GM19351 (cell line): Measurements from ENCODE around the gene FURIN.
"Not testable (repeated sequence)": the region's sequence is repeated elsewhere in the genome, so short reads cannot be mapped to it uniquely, and the experiment has no call there.

Experiments
- ATAC-seq: cut with Tn5 transposase; IDR thresholded peaks from one replicate; pipeline ENCODE4 v1.9.1; 2021; ENCODE audit warnings: mild to moderate bottlenecking, moderate library complexity; ENCODE audit not compliant: unreplicated experiment

FURIN gene

DNA sequence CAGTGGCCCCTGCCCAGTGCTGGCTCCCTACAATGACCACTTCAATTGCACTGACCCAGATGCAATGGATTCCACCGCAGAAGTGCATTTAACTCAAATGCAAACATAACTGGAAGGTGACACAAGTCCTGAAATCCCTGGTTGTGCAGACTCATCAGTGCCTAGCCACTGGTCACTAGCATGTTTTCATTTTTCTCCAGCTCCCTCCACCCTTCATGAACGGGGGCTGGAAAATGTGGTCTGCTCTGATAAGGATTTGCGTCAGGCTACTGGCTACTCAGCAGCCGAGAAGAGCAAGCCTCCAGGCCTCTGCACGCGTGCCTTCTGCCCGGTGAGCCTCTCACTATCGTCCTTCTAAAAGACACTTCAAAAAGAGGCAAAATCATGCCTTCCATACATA is 27.4 kb upstream of the FURIN start:
- no peak for ATAC-seq

DNA sequence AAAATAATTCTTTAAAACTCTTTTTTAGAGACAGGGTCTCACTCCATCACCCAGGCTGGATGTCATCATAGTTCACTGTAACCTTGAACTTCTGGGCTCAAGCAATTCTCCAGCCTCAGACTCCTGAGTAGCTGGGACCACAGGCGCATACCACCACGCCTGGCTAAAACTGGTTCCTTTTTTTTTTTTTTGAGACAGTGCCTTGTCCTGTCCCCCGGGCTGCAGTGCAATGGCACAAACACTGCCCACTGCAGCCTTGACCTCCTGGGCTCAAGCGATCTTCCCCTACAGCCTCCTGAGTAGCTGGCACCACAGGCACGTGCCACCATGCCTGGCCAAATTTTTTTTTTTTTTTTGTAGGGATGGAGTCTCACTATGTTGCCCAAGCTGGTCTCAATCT is 23.7 kb upstream of the FURIN start:
- no peak for ATAC-seq

DNA sequence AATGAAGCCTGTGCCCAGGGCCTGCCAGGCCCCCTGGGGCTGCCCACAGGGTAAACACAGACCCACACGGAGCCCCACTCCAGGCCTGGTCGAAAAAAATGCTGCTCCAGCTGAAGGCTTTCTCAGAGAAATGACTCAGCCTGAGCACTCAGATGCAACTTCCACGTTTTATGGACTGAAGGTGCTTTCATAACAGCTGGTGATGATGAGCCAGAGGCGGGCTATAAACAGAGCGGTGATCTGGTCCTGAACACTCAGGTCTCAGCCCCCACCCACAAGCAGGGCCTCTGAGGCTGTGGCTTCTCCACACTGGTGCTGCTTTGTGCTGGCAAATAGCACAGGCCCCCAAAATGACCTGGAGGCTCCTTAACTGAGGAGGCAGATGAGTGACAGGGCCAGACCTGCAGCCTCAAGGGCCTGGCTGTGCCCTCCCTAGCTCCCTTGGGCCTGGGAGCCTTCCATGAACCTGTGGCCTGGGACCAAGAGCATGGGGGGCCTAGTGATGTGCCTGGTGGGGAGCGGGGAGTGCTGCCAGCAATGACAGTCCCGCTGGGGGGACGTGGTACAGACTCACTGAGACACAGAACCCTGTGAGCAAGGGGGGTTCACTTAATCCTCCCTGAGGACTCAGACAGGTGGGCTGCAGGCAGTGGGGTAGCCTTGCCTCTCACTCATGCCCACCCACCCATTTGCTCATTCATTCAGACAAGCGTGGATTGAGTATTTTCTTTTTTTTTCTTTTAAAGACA is 23.0 kb upstream of the FURIN start:
- peak; percentile 94 for ATAC-seq

DNA sequence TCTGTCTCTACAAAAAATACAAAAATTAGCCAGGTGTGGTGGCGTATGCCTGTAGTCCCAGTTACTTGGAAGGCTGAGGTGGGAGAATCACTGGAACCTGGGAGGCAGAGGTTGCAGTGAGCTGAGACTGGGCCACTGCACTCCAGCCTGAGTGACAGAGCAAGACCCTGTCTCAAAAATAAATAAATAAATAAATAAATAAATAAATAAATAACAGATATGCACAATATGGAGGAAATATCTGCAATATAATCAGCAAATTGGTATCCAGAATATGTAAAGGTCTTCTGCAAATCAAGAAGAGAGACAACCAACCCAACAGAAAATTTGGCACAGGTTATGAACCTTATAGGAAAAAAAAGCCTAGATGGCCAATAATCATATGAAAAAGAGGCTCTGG is 19.0 kb upstream of the FURIN start:
- ATAC-seq: not testable (repeated sequence)

DNA sequence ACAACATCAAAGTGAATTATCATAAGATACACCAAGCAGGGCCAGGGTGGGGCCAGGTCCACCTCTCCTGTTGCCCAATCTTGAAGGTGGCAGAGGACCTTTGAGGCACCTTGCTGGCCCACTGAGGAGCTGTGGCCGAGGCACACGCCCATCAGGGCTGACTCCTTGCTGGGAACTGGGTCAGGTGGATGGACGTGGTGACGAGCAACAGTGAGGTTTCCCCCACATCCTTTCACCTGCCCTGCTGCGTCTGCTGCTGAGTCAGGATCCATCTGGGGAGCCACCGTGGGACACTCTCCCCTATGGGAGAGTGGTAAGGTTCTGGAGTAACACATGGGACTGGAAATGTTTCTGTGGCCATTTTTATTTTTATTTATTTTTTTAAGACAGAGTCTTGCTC is 17.3 kb upstream of the FURIN start:
- ATAC-seq: no peak

DNA sequence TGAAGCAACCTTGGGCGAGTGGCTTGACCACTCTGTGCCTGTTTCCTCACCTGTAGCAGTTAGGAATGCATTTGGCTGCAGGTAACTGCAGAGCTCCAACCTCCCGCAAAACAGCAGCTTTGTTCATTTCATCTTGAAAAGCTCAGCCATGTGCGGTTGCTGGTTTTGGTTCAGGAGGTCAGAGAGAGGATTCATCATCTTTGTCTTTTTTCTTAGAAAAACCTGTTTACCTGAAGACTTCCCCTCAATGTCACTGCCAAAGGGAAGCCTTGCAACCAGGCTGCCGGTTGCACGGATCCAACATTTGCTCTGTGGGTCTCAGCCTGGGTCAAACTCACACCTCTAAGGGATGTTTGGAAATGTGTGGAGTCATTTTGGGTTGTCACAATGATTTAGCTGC is 16.4 kb upstream of the FURIN start:
- ATAC-seq: no peak

DNA sequence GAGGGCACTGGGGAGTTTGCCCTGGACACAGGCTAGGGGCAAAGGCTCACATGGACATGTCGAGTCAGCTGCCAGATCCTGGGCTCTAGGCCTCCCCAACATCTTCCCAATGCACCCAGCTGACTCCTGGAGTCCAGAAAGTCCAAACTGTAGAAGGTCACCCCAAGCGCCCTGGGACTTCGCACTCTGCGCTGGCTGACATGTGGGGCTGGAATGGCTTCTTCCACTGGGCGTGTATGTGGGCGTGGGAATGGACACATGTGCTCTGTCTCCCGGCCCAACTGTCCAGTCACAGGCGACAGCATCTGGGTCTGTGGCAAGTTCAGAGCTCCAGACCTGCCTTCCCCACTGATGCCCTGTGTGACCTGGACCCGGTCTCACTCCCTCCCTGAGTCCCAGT is 13.2 kb upstream of the FURIN start:
- ATAC-seq: no peak

DNA sequence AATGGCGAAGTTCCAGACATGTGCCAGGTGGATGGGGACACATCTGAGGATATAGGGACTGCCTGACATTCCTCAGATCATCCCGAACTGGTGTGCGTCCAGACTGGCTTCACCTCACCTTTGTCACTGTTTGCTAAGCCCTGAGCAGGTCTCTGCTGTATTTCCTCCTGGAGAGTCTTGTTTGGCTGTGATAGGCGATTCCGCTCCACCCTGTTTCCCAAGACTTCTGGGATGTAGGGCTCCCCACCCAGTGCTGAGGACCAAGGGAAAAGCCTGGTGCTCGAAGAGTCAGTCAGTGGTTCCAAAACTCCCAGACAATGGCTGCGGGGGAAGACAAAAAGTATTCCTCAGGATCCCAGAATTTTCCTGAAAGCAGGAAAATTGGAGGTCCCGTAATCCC is 11.1 kb upstream of the FURIN start:
- ATAC-seq: no peak

DNA sequence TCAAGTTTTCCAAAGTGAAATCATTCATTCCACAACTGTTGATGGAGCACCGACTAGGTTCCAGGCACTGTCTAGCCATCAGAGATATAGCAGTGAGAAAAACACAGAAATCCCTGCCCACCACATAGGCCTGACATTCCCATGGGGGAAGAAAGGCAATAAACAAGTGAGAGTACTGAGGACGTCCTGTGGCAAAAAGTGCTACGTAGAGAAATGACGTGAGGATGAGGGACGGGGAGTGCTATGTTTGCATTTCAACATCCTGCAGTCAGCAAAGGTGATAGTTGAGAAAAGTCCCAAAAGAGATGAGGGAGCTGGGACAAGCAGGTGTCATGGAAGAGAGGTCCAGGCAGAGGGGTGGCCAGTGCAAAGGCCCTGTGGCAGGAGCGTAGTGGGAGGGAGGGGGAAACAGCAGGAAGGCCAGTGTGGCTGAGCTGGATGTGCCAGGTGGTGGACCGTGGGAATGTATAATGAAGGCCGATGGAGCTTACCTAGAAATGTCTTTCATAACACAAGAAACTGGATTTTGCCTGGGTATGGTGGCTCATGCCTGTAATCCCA is 10.4 kb upstream of the FURIN start:
- ATAC-seq: no peak

DNA sequence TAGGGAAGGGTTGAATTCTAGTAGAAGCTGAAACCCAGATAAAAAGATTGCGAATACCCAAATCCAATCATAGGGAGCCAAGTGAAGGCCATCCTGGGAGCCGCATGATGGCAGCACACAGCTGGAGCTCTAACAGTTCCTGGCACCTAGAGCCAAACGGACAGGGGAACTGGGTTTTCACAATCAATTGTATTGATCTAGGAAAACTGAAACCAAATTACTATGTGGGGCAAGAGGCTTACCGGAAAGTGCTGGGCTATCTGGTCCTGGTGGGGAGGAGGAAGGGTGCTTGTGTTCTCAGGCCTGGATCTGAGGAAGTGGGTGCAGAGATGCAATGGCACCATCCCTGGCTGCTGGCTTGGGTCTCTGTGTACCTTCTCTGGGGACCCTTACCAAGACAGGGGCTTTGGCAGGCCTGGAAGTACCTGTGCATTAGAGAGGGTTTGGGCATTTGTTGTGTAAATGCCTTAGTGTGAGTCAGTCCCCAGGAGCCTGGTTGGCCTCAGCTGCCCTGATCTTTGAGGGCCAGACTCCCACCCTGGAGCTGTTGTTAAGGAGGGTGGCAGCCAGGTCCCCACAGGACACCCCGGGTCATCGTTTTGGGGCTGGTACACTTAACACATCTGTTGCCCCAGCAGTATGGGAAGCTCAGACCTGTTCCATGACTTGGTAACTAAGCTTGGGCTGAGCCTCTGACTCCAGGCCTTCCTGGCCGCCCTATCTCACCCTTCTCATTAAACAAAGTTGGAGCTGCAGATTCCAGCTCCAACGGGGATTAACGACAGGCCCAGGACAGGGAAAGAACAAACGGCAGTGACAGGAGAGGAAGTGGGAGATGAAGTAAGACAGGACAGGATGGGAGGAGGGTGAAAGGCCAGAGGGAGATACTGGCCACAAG is 8.9 kb upstream of the FURIN start:
- ATAC-seq: no peak

DNA sequence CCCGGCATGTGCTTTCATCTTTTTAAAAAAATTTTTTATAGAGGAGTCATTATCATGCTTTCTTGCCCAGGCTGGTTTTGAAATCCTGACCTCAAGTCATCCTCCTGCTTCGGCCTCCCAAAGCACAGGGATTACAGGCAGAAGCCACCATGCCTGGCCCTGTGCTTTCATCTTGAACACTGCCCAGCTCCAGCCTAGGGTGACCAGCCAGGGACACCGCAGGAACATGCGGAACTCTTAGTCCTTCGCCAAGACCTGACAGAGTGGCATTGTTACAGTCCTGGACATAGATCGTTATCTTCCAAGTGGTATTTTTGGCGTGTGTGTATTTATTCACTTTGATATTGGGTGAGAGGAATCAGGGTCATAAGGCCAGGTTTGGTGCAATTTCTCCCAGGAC is 7.9 kb upstream of the FURIN start:
- ATAC-seq: no peak

DNA sequence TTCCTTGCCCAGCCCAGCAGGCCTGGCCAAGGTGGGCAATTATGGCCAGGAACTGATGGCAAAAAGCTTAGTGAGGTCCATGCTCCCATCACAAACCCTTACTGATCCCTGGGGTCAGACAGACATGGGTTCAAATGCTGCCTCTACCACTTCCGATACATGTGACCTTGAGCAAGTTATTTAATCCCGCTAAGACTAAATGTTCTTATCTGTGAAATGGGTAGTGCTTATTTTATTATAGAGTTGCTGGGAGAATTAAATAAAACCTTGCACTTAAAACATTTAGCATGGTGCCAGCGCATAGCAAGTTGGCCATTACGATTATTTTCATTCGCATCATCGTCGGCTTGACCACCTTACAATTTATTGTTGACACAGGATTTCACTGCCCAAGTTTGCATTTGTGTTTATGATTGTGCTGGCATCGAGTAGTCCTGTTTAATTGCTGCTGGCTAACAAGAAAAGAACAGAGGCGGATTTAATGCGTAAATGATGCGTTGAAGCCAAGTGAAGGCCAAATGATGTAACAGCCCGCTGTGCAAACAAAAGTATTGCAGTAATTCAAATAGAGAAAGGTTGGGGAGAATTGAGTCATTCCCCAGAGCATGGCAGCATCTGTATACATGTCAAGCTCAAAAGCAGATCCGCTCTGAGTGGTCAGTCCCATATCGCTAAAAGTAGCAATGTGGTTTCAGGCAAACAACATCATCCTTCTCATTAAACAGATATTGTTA is 7.3 kb upstream of the FURIN start:
- ATAC-seq: no peak

DNA sequence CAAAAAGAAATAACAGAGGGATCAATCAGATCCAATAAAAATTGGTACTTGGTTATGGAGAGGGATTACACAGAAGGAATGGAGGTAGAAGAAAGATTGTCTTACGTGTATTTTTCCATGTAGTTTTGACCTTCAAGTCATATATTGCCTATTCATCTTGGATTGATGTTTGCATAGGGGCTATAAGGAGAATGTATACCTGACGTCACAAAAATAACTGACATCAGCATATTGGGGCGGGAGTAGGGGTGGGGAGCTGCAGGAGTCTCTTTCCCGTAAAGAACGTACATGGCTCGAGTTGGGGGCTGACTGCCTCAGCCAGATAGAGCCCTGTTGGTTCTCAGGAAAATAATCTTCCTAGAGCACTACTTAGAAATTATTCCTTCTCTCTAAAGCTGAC is 5.9 kb upstream of the FURIN start:
- ATAC-seq: no peak

DNA sequence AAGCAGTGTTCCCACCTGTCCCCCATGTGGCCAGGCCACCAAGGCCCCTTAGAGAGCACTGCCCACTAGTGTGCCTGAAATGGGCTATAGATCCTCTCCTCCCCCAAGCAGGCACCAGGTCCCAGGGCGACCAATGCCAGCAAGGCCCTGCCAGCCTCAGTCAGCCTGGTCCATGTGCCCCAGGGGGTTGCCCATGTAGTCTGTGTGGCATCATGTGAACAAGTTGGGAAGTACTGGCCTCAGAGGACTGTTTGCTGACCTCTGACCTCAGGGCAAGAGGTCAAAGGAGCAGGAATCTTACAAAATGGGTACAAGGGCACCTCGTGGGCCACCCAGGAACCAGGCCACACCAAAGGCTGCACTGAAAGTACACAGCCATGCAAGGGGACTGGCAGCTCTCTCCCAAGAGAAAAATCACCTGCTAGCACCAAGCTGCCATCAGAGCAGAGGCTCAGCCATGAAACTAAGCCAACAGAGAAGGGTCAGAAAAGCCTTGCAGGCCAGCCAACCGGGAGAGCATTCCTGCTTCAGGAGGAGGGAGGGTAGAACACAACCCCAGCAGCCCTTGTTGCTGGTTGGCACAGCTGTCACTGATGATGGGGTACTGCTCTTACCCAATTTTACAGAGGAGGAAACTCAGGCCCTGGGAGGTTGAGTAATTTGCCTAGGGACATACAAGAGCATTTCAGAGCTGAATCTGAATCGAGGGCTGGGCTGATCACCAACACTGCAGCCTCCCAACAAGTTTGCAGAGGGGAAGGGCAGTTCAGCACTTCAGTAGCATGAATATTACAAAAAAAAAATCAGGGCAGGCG is 5.2 kb upstream of the FURIN start:
- ATAC-seq: no peak

DNA sequence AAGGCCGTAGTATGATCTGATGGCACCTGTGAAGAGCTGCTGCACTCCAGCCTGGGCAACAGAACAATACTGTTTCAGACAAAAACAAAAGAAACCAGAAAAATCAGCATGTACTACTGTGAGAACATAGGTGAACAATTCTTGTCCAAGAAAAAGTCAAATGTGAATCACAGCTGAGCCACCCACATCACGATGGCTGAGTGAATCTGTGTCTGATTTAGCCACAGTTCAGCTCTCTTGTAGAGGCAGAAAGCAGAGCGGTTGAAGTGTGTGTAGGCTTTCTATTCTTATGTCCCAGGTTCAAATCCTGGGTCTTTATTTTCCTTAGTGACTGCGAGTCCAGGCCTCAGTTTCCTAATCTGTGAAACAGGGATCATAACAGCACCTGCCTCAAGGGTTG is 4.4 kb upstream of the FURIN start:
- no peak for ATAC-seq

DNA sequence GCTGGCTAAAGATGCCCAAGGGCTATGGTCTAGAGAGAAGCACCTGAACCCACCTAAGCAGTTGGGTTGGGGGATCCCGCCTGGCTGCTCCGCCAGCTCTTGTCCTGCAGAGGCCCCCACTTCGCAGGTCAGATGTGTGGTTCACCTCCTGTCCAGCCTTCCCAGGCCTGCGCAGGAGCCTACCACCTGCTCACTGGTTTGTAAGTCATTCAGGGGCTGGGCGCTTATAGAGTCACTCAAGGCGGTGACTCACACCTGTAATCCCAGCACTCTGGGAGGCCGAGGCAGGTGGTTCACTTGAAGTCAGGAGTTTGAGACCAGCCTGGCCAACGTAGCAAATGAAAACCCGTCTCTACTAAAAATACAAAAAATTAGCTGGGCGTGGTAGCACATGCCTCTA is 3.9 kb upstream of the FURIN start:
- no peak for ATAC-seq

DNA sequence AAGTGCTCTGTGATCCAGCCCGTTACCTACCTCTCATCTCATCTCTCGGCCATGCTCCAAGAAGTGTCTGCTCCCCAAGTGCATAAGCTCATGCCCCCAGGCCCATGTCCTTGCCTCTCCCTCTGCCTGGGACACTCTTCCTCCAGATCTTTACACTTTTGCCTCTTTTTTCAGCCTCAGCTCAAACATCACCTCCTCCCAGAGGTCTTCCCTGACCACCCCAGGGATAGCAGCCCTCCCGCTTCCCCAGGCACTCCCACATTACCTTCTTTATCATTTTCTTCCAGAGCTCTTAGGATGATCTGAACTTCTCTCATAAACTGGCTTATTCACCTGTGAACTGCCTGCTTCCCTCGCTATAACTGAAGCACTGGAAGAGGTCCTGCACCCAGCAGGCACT is 2.7 kb upstream of the FURIN start:
- ATAC-seq: no peak

DNA sequence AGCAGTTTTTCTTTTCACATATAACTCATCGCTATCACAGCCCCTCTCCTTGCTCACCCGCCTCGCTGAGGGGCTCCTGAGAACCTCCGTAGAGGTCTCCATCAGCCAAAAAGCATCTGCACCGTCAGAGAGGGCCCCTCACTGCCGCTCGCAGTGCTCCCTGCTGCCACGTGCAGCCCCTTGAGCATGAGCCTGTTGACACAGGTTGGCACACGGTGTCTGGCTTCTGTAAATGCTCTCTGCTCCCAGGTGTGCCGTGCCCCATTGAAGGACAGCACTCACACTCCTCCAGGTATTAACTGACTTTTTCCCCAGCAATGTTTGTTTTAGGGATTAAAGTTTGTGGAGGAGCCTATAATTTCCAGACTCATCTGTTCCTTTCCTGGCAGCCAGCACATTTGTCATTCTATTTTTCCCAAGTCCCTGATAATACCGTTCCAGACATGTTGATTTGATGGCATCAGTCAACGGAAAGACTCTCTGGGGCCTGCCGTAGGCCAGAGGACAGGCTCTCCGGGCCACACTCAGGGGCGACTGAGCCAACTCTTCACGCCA is 2.1 kb upstream of the FURIN start:
- no peak for ATAC-seq

DNA sequence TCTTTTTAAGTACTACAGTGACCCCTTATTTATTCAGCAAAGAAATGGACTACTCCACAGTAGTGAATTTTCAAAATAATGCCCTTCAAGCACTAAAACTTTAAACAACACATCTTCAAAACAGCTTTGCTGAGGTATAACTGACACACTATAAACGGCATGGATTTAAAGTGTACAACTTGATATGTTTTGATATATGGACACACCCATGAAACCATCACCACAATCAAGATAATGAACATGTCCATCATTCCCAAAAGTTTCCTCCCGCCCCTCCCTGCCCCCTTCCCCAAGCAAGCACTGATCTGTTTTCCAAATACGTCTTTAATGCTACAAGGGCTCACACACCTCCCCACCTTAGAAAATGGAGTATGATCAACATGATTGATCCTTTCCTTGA is 1.6 kb upstream of the FURIN start:
- ATAC-seq: no peak

DNA sequence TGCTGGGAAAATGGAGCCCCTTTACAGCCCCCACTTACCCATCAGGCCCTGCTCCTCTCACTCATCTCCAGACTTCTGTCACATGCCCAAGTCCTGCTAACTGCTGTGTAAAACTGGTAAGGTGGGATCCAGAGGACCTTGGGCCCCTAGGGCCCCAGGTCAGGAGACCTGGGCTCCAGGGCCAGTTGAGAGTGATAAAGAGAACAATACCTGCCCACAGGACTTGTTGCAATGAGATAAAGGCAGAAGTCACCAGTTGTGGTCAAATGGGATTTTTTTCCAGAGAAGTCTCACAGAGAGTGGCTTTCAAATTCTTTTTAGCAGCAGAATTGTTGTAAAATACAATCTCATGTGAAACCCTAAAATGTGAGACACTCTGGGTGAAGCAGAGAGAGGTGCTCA is 753 bp downstream of the FURIN start:
- ATAC-seq: no peak
